Ramos (cell line): ENCODE results near the gene STK10.
"Not testable (repeated sequence)": the region's sequence is repeated elsewhere in the genome, so short reads cannot be mapped to it uniquely, and the experiment has no call there.

ENCODE experiments used
- in situ Hi-C: fragments of 300-500 bp; cut with MboI; formaldehyde crosslinking; loops from one replicate; pipeline ENCODE4 v1.14.3; 2022; ENCODE audit warnings: low sequenced_read_pairs; ENCODE audit not compliant: unreplicated experiment

Gene STK10

GRCh38 chr5:172188033-172188892 is at the start of gene STK10:
Gene STK10 (minus strand): TSS chr5:172188224. CDS start chr5:172188042, 182 bp downstream.
- in situ Hi-C loops: loop anchor here (5.0 kb wide), 1 partner anchor 76 kb away; no protein-coding TSS in a partner anchor

DNA sequence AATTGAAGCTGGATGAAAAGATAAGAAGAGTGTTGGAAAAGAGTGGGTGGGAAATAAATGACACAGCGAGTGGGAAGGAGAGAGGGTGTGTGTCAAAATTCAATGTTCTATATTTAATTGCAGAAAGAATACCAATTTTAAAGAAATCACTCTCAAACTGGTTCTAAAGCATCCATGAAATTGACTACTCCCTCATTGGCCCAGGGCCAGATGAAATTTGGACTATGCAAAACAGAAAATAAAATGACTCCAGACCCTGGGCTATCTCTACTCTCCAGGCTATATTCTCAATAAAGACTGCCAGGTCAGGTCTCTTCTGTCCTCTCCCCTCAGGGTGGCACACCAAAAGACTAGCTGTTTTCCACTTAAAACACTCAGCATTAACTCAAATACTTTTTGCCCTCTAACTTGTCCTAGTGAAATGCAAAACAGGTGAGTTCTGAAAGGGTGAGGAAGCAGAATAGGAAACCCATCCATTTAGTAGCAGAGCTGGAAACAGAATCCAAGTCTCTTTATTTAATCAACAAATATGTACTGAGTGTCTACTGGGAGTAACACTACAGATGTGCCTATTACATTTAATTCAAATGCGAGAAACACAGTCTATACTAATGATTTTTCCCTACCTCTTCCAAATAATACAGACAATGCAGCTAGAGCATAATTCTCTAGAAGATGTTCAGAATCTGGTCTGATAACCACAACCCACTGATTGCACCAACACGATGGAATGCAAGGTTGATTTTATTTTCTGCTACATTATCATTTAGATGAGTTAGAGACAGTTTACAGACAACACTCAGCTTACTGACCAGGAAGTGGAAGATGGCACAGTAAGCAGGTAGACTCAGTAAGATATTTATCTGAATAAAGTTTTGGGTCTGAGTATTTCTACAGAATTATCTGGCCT is 48.1 kb upstream of the STK10 start:
- in situ Hi-C loops: no loop called here

DNA sequence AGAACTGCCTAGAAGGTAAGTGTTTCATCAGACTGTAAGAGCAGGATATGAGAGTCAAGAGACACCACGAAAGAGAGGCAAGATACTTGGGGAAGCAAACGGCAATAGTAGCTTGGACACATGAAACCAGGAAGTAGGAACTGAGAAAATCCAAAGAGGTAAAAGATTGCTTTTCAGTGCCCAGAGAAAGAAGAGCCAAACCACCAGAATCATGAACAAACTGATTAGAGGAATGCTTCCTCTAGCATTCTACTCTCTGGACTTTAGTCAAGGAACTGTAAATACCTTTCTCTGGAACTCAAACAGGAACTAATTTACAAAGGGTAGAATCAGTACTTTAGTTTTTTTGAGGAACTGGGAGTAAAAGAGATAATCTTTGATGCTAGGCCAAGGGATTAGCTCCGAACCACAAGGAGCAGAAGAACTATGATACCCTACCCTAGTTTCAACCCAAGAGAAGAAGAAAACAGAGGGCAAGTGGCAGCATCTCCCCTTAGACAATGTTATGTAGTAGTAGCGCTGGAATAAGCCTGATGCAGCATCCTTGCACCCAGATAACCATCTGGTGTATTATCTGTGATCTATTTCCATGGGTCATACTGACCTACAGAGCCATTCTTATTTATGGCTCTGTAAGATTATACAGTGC is 47.2 kb upstream of the STK10 start:
- in situ Hi-C loops: no loop called here

DNA sequence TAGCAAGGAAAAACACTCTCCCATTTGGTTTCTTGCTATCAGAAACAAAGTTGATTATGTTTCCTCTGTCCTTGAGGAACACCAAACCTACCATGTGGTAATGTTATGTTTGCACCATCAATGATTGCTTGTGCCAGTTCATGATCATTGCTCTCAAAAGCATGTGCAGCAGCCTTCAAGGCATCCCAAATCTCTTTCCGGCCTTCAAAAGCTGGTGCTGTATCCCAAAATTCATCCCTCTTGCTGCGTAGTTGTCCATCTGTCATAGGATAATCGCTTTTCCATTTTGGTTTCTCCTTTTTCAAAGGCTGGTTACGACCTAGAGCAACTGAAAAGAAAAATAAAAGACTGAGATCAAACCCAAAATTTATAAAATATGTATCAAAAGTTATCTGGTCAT is 46.0 kb upstream of the STK10 start:
- in situ Hi-C loops: no loop called here

DNA sequence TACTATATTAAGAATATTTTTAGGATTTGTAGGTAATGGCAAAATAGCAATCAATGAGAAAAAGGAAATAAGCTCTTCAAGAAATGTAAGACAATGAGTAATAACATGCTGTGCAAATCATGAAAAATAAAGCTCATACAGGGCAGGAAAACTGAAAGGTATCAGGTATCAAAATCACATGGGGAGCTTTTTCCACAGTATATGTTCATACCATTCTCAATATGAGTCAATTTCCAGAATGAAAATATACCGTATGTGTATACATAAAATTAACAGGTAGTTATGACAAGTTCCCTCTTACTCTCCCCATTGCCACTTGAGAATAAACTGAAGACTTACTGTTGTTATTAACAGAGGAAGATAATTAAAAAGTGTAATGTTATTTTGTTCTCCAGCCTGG is 41.9 kb upstream of the STK10 start:
- in situ Hi-C loops: no loop called here

- in situ Hi-C loops: no loop called here
Measured at GRCh38 chr5:172224996-172225395, 37.0 kb upstream of the STK10 start.

DNA sequence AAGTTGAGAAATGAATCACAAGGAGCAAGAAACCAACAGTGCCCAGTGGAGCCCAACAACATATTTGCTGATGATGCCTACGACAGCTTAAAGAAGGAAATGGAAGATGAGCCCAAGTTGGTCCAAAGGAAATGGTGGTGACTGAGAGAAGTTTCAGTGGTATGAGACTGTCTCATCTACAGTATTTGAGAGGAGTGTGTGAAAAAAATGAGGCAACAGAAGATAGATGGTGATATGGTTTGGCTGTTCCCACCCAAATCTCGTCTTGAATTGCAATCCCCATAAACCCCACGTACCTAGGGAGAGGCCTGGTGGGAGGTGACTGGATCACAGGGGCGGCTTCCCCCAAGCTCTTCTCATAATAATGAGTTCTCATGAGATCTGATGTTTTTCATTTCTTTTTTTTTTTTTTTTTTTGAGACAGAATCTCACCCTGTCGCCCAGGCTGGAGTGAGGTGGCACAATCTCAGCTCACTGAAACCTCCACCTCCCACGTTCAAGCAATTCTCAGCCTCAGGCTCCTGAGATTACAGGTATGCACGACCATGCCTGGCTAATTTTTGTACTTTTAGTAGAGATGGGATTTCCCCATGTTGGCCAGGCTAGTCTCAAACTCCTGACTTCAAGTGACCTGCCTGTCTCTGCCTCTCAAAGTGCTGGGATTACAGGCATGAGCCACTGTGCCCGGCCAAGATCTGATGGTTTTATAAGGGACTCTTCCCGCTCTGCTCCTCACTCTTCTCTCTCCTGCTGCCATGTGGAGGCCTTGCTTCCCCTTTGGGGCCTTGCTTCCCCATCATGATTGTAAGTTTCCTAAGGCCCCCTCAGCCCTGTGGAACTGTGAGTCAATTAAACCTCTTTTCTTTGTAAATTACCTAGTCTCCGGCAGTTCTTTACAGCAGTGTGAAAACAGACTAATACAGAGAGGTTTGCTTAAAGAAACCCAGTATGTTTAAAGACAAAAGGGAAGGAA is 36.2 kb upstream of the STK10 start:
- in situ Hi-C loops: no loop called here

GRCh38 chr5:172219296-172219695 is 31.3 kb upstream of the STK10 start:
- in situ Hi-C loops: no loop called here

- in situ Hi-C loops: no loop called here
Measured at GRCh38 chr5:172216345-172216744, 28.3 kb upstream of the STK10 start.

DNA sequence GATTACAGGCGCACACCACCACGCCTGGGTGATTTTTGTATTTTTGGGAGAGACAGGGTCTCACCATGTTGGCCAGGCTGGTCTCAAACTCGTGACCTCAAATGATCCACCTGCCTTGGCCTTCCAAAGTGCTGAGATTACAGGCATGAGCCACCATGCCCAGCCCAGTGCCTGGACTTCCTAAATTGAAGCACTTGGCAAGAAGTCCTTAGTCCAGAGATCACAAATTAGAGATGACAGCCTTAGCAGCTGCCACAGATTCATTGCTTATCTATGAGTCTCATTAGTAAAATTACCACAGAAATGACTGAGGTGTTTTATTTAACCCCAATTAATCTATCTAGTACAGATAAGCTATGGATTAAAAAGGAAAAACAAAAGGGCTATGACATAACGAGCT is 25.1 kb upstream of the STK10 start:
- in situ Hi-C loops: no loop called here

- in situ Hi-C loops: no loop called here
Measured at GRCh38 chr5:172211676-172212075, 23.7 kb upstream of the STK10 start.

GRCh38 chr5:172209714-172210113 is 21.7 kb upstream of the STK10 start:
- in situ Hi-C loops: no loop called here

DNA sequence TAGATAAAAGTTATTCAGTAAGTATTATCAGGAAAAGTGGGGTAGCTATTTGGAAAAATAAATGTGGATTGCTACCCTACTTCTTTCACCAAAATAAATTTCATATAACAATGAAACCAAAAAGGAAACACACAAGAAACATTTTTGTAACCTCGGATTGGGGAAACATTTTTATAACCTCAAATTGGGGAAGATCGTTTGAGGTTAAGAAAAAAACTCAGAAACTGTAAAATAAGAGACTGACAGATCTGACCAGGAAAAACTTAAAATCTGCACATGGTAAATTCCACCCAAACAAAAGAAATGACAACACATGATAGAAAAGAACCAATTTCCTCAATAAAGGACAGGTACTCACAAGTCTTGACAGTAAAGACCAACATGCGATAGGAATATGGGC is 19.5 kb upstream of the STK10 start:
- in situ Hi-C loops: no loop called here

- in situ Hi-C loops: not testable (repeated sequence)
Measured at GRCh38 chr5:172205984-172206383, 18.0 kb upstream of the STK10 start.

GRCh38 chr5:172200476-172200875 is 12.5 kb upstream of the STK10 start:
- in situ Hi-C loops: no loop called here

DNA sequence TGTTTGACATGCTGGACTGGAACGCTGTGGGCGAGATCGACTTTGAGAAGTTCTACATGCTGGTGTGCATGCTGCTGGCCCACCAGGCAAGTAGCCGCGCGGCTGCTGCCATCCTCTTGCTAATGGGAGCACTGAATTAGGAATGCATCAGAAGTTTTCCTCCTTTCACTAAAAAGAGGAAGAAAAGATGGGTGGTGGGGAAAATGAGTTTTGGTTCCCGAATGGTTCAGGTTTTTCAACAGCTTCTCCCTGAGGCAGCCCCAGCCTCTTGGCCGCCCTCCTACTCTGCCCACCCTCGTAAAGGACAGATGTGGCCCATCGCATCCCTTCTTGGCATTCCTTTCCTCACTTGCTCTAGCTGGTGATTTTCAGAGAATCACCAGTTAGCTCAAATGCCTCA is 11.4 kb upstream of the STK10 start:
- in situ Hi-C loops: no loop called here

- in situ Hi-C loops: not testable (repeated sequence)
Measured at GRCh38 chr5:172197775-172198174, 9.8 kb upstream of the STK10 start.

DNA sequence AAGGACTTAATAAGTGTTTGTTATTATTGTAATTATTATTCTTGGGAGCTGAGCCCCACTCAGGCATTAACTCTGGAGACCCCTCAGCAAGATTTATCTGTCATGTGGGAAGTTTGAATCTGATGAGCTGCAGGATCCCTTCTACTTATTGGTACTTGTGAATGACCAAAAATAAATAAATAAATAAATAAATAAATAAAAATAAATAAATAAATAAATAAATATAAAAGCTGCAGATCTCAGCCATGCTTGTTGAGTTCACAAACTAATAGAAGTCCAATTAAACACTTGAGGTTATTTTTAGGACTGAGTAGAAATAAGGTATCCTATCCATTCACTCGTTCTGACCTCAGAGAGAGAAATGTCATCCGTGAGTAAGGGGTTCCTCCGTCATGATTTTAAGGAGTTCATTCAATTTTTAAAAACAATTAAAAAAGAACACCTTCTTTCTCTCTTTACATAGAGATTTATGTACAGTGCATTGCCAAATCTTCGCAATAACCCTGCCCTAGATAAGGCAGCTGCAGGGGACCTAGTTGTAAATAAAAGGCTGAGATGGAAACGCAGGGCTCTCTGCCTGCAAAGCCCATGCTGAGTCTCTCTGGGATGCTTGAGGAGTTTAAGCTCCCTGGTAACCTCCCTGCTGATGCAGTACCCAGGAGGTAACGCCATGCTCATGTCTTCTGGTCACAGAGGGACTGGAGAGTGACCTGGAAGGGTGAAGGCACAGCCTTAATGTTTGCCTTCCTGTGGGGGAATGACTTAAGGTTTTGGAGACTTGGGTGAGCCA is 7.2 kb upstream of the STK10 start:
- in situ Hi-C loops: no loop called here

GRCh38 chr5:172193872-172194271 is 5.8 kb upstream of the STK10 start, which contains the start of gene EFCAB9:
Gene EFCAB9 (plus strand): TSS chr5:172194172. CDS start chr5:172194173, 1 bp downstream.
- in situ Hi-C loops: no loop called here
